Gastroesophageal sphincter (tissue), 4 donors: Measurements from ENCODE around the gene CDC42EP5. TPM values are rescaled to one million over a fixed set of nuclear protein-coding genes. Genes with fewer than 3 reads are reported as not detected.

Experiments used
- ATAC-seq: fragments of 150-250 bp; one replicate; pipeline ENCODE4 v1.9.1; 2016; ENCODE audit warnings: mild to moderate bottlenecking, moderate library complexity
- H3K27ac ChIP-seq, 4 donors: fragments of 200-600 bp; sonication (generic) in 3 of 4; 1 replicate in 3 of 4; 2 replicates in 1 of 4; pipeline ENCODE4 v1.5.1; 2016 to 2019
- H3K27me3 ChIP-seq: fragments of 200-600 bp; sonication (generic); one replicate; pipeline ENCODE4 v1.5.1; 2019
- H3K36me3 ChIP-seq, 2 donors: fragments of 200-600 bp; sonication (generic); one replicate each; pipeline ENCODE4 v1.5.1; 2019; ENCODE audit warnings: control low read depth in 1 of 2
- H3K4me1 ChIP-seq, 3 donors: fragments of 200-600 bp; sonication (generic); 1 replicate in 2 of 3; 2 replicates in 1 of 3; pipeline ENCODE4 v1.5.1; 2016 to 2019; ENCODE audit warnings: control low read depth in 2 of 3
- H3K4me3 ChIP-seq, 2 donors: fragments of 200-600 bp; sonication (generic); one replicate each; pipeline ENCODE4 v1.5.1; 2019; ENCODE audit warnings: mild to moderate bottlenecking in 1 of 2, moderate library complexity in 1 of 2
- H3K9me3 ChIP-seq, 3 donors: fragments of 200-600 bp; sonication (generic); one replicate each; pipeline ENCODE4 v1.5.1; 2017 to 2019; ENCODE audit warnings: control low read depth in 2 of 3
- EP300 ChIP-seq: sonication (generic); formaldehyde crosslinking; IDR thresholded peaks from one replicate; pipeline ENCODE4 v1.6.1; 2017; ENCODE audit warnings: antibody characterized with exemption, mild to moderate bottlenecking
- POLR2A ChIP-seq, 2 donors: fragments of 450-650 bp; IDR thresholded peaks; one replicate each; pipeline ENCODE4 v1.6.1; 2017; ENCODE audit warnings: antibody characterized with exemption in 2 of 2, mild to moderate bottlenecking in 2 of 2, moderate library complexity in 1 of 2
- POLR2AphosphoS5 ChIP-seq: sonication (generic); formaldehyde crosslinking; IDR thresholded peaks from one replicate; pipeline ENCODE4 v1.6.1; 2017; ENCODE audit warnings: antibody characterized with exemption
- WGBS, 2 donors: methylation state at CpG; one replicate each; pipeline ENCODE4 v1.1.5; 2018; ENCODE audit warnings: low coverage in 1 of 2; 5-methylcytosine and 5-hydroxymethylcytosine counted together
- total RNA-seq, 4 donors: library from RNA; depleted of rRNA; stranded (reverse); fragments of >200 nt; gene quantifications; one replicate each; pipeline ENCODE4 v1.1.0, GENCODE V29; 2016
- TF ChIP-seq, protein P1 (sequence below), 4 experiments: fragments of 200-600 bp in 2 of 4; fragments of 450-650 bp in 2 of 4; sonication (generic) in 1 of 4; IDR thresholded peaks; one replicate each; pipeline ENCODE4 v1.5.1; 2017 to 2019; ENCODE audit warnings: antibody characterized with exemption in 4 of 4, mild to moderate bottlenecking in 2 of 4, moderate library complexity in 2 of 4

CDC42EP5 gene
- total RNA-seq, 4 donors from 2014 or later, result 4.2 to 24.1 (median 12.8) TPM

DNA sequence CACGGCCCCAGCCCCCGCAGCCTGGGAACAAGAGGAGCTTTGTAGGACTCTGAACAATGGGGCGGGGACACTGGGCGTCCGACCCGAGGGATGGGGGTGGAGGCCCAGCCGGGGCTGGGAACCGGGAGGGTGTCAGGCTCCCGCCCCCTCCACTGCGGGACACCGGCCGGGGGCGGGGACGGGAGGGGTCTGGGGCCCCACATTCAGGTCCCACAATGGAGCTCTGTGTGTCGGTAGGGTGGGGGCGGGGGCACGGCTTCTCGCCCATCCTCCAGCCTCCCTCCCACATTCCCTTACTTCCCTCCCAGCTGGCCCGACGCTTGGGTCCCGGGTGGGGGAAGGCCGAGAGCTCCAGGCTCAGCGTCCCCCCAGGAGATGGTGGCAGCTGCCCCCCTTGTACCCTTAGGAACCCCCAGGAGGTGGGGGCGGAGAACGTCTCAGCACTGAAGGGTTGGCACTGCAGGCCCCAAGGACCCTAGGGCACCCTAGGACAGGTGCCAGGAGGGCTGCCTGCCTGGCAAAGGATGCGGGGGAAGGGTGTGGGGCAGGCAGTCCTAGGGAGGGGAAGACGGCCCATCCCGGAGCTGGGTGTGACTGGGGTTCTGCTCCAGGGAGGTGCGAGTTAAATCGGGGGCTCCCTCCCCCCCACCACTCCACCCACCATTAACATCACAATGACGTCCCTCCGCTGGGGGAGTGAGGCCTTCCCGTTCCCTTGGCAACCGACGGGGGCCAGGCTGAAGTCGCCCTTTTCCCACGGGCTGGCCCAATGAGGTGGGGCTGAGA is 52.5 kb downstream of the CDC42EP5 start:
- WGBS, 2 donors, result 7% methylated on average over 3 of the region's 37 CpGs; no CpG with 5 or more reads in 1 of the 2 donors
- no peak for TF ChIP-seq POLR2A (IDR thresholded peaks at IDR 0.05)
- TF ChIP-seq, protein P1, sequence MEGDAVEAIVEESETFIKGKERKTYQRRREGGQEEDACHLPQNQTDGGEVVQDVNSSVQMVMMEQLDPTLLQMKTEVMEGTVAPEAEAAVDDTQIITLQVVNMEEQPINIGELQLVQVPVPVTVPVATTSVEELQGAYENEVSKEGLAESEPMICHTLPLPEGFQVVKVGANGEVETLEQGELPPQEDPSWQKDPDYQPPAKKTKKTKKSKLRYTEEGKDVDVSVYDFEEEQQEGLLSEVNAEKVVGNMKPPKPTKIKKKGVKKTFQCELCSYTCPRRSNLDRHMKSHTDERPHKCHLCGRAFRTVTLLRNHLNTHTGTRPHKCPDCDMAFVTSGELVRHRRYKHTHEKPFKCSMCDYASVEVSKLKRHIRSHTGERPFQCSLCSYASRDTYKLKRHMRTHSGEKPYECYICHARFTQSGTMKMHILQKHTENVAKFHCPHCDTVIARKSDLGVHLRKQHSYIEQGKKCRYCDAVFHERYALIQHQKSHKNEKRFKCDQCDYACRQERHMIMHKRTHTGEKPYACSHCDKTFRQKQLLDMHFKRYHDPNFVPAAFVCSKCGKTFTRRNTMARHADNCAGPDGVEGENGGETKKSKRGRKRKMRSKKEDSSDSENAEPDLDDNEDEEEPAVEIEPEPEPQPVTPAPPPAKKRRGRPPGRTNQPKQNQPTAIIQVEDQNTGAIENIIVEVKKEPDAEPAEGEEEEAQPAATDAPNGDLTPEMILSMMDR (IDR thresholded peaks at IDR 0.05), result no peak
- TF ChIP-seq POLR2AphosphoS5, result no peak
- H3K36me3 ChIP-seq, result no peaks in the 10 kb centered on the region
- peak overlapping the region in 1 of 2 donors; percentile 23 for H3K4me3 ChIP-seq
- H3K27me3 ChIP-seq, result peaks cover 98% of the 10 kb centered on the region
- no peaks in the 10 kb centered on the region for H3K9me3 ChIP-seq
- peaks cover 0 to 26% (median 0%) of the 10 kb centered on the region in 3 donors for H3K4me1 ChIP-seq
- peak overlapping the region in 3 of 4 donors; percentile 26 to 75 (median 59) for H3K27ac ChIP-seq
- peak; percentile 46 for ATAC-seq

DNA sequence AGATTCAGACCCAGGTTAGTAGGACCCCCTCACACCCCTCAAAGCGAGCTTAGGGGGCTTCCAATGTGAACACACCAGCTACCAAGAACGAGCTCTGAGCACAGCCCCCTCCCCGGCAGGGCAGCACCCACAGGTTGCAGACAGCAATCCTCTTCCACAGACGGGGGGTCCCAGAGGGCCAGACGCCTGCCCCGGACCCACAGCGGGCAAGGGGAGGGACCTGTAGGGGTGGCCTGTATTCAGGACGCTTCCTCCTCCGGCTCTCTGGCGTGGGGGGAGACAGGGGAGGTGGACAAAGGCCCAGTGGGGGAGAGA is 53.1 kb downstream of the CDC42EP5 start:
- peak overlapping the region in 1 of 2 donors; percentile 23 for H3K4me3 ChIP-seq
- no peaks in the 10 kb centered on the region for H3K9me3 ChIP-seq
- ATAC-seq, result no peak
- H3K27me3 ChIP-seq, result peaks cover 98% of the 10 kb centered on the region
- H3K4me1 ChIP-seq, result peaks cover 0 to 31% (median 0%) of the 10 kb centered on the region in 3 donors
- TF ChIP-seq, protein P1 (IDR thresholded peaks at IDR 0.05), result no peak
- no peak for TF ChIP-seq POLR2AphosphoS5
- no peak for TF ChIP-seq POLR2A (IDR thresholded peaks at IDR 0.05)
- no peak for TF ChIP-seq EP300
- H3K27ac ChIP-seq, result peak overlapping the region in 3 of 4 donors; percentile 41 to 75 (median 59)
- 20% methylated on average over 1 of the region's 10 CpGs; no CpG with 5 or more reads in 1 of the 2 donors for WGBS, 2 donors
- H3K36me3 ChIP-seq, result no peaks in the 10 kb centered on the region

DNA sequence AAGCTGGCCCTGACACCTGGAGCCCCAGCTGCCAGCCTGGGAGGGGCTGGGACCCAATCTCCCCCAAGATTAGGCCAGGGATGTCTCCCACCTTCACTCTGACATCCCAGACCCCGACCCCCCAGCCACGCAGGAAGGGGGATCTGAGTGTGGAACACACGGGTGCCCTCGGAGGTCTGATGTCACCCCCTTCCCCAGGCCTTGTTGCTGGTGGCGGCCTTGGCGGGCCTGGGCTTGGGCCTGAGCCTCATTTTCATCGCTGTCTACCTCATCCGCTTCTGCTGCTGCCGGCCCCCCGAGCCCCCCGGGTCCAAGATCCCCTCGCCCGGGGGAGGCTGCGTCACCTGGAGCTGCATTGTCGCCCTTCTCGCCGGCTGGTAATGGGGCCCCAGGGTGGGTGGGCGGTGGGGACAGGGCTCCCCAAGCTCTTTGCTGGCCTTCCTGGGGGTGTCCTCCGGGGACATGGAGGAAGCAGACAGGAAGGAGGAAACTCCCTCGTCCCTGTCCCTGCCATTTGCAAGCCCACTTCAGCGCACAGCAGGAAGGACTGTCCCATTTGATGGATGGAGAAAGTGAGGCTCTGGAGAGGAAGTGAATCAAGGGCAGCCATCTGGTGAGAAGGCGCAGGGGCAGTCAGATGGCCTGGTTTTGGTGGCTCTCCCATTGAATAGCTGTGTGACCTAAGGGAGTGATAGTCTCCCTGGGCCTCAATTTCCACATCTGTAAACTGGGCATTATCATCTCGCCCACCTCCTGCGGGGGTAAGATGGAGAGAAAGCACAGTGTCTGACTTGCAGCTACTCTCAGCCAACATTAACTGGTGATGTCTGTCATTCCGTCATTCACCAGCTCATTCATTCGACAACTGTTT is 53.9 kb downstream of the CDC42EP5 start:
- Histone ChIP-seq H3K9me3 (no peaks in the 10 kb centered on the region), H3K4me3 (no peak overlapping the region), H3K36me3 (no peaks in the 10 kb centered on the region), H3K4me1 (peaks cover 0 to 34% (median 0%) of the 10 kb centered on the region in 3 donors), H3K27ac (peak overlapping the region in 3 of 4 donors; percentile 14 to 75 (median 59)), H3K27me3 (peaks cover 98% of the 10 kb centered on the region)
- WGBS, 2 donors, result 82 to 100% methylated on average over 4 to 5 of the region's 26 CpGs
- ATAC-seq, result no peak
- TF ChIP-seq POLR2A (IDR thresholded peaks at IDR 0.05), result no peak
- TF ChIP-seq, protein P1 (IDR thresholded peaks at IDR 0.05), result no peak
- TF ChIP-seq EP300, result no peak
- no peak for TF ChIP-seq POLR2AphosphoS5

DNA sequence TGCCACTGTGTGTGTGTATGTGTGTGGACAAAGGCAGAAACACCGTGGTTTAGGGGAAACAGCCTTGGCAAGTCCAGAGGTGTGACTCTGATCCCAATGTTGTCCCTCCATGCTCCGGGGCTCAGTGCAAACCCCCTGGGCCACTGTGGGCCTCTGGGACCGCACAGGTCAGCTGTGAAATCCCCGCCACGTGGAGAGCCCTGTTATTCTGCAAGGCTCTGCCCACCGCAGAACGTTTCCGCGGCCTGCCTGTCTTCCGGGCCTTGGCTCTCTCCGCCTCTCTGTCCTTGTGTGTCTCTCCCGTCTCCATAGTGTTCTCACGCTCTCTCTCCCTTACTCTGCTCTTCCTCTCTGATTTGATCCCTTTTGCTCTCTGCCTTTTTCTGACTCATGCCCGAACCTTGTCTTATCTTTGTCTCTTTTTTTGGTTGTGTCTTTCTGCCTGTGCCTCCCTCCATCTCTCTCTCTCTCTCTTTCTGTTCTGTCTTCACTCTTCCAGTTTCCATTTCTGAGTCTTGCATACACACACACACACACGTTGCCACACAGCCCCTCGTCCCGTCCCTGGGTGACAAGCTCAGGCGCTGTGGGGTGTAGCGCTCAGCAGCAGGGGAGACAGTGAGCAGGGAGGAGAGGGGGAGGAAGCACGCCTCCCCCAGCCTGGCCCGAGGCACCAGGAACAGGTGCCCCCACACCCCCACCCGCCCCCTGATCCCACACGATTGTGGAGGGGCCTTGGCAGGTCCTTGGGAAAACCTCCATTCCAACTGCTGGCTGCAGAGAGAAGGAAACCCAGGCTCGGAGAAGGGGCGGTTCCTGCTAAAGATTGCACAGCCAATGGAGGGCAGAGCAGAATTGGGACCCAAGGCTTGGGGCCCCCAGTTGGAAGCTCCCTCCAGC is 54.8 kb downstream of the CDC42EP5 start:
- no peak for ATAC-seq
- H3K27me3 ChIP-seq, result peaks cover 94% of the 10 kb centered on the region
- TF ChIP-seq, protein P1 (IDR thresholded peaks at IDR 0.05), result no peak
- TF ChIP-seq POLR2AphosphoS5, result no peak
- no peak for TF ChIP-seq POLR2A (IDR thresholded peaks at IDR 0.05)
- TF ChIP-seq EP300, result no peak
- H3K4me1 ChIP-seq, result peaks cover 0 to 34% (median 0%) of the 10 kb centered on the region in 3 donors
- no peaks in the 10 kb centered on the region for H3K9me3 ChIP-seq
- WGBS, 2 donors, result 7 to 8% methylated on average over 8 to 17 of the region's 25 CpGs
- no peak overlapping the region for H3K4me3 ChIP-seq
- peak overlapping the region in 3 of 4 donors; percentile 14 to 75 (median 59) for H3K27ac ChIP-seq
- H3K36me3 ChIP-seq, result no peaks in the 10 kb centered on the region
